Endothelial cell of umbilical vein (primary cell): ENCODE measurements around the gene TESMIN. TPM values are rescaled to one million over a fixed set of nuclear protein-coding genes. Genes with fewer than 3 reads are reported as not detected.

Source experiments
- BruUV-seq: library from RNA; stranded (reverse); fragments of 400-500 nt; replicated peaks from 2 replicates; lab custom pipeline; 2021; lab: Mats Ljungman, UMichigan
- CTCF ChIA-PET: fragments of 300-600, 350-600 bp; sonication (Branson Sonifier 250); formaldehyde crosslinking; loops from one replicate; lab custom pipeline; 2021; ENCODE audit warnings: antibody characterized with exemption, inconsistent platforms; lab: Charles Lee
- POLR2A ChIA-PET: fragments of 300-600, 350-600 bp; sonication (Branson Sonifier 250); formaldehyde crosslinking; loops from one replicate; lab custom pipeline; 2021; ENCODE audit warnings: antibody characterized with exemption, inconsistent platforms; lab: Charles Lee
- DNase-seq: peaks from one replicate; pipeline ENCODE4 v3.0.0-alpha.2; 2011; ENCODE audit warnings: low read depth, low spot score
- FAIRE-seq: peaks from 2 replicates; lab custom pipeline; 2011; peaks lifted over from hg19 to GRCh38; lab: Jason Lieb, UNC
- H2AFZ ChIP-seq: 2 replicates; pipeline ENCODE4 v1.6.0; 2012; ENCODE audit warnings: low read depth, low read length, control low read depth, inconsistent platforms
- H3K27ac ChIP-seq: 2 replicates; pipeline ENCODE4 v1.5.1; 2011; ENCODE audit warnings: low read depth, mild to moderate bottlenecking, control low read depth, low read length, moderate library complexity; ENCODE audit not compliant: insufficient read depth
- H3K27me3 ChIP-seq, 2 experiments: 2 replicates each; pipeline versions ENCODE4 v1.6.0 to v1.6.1; 2011; ENCODE audit warnings: low read length in 2 of 2, mixed read lengths in 1 of 2; ENCODE audit not compliant: control insufficient read depth in 2 of 2, insufficient read depth in 2 of 2
- H3K36me3 ChIP-seq, 2 experiments: 2 replicates in 1 of 2; 3 replicates in 1 of 2; pipeline ENCODE4 v1.5.1; 2011; ENCODE audit warnings: low read length in 2 of 2, mild to moderate bottlenecking in 1 of 2, moderate library complexity in 1 of 2; ENCODE audit not compliant: control insufficient read depth in 2 of 2, insufficient read depth in 2 of 2; ENCODE audit errors: extremely low read depth in 1 of 2
- H3K4me1 ChIP-seq: 3 replicates; pipeline ENCODE4 v1.5.1; 2011; ENCODE audit warnings: mild to moderate bottlenecking, low read length; ENCODE audit not compliant: control insufficient read depth, insufficient read depth; ENCODE audit errors: extremely low read depth
- H3K4me2 ChIP-seq: 2 replicates; pipeline ENCODE4 v1.6.1; 2011; ENCODE audit warnings: low read length, control low read depth, mixed read lengths; ENCODE audit not compliant: insufficient read depth
- H3K4me3 ChIP-seq, 3 experiments: fragments of 200-600 bp in 1 of 3; sonication (generic), shearing (Covaris generic) in 1 of 3; replicated peaks in 1 of 3; 2 replicates each; pipeline ENCODE4 v1.5.1; 2011 to 2016; ENCODE audit warnings: control low read depth in 3 of 3, low read length in 3 of 3, mild to moderate bottlenecking in 2 of 3, inconsistent platforms in 1 of 3, low read depth in 1 of 3, moderate library complexity in 1 of 3; ENCODE audit not compliant: insufficient read depth in 1 of 3
- H3K79me2 ChIP-seq: 2 replicates; pipeline ENCODE4 v1.6.0; 2012; ENCODE audit warnings: low read length, inconsistent platforms; ENCODE audit not compliant: control insufficient read depth, insufficient read depth
- H3K9ac ChIP-seq: replicated peaks from 2 replicates; pipeline ENCODE3; 2011; ENCODE audit warnings: low read length, control low read depth; ENCODE audit not compliant: insufficient read depth; ENCODE audit errors: extremely low read depth
- H3K9me1 ChIP-seq: replicated peaks from 3 replicates; pipeline ENCODE4 v1.6.0; 2011; ENCODE audit warnings: mild to moderate bottlenecking, low read length; ENCODE audit not compliant: control insufficient read depth, insufficient read depth; ENCODE audit errors: extremely low read depth
- H3K9me3 ChIP-seq: replicated peaks from 2 replicates; pipeline ENCODE4 v1.5.1; 2012; ENCODE audit warnings: low read length, inconsistent platforms; ENCODE audit not compliant: control insufficient read depth, insufficient read depth
- H4K20me1 ChIP-seq: replicated peaks from 2 replicates; pipeline ENCODE3; 2011; ENCODE audit warnings: mild to moderate bottlenecking, low read length; ENCODE audit not compliant: control insufficient read depth, insufficient read depth; ENCODE audit errors: extremely low read depth
- EZH2 ChIP-seq: IDR thresholded peaks from 2 replicates; pipeline ENCODE4 v1.6.1; 2012; ENCODE audit warnings: borderline replicate concordance, low read depth, mild to moderate bottlenecking, moderate library complexity, low read length, inconsistent platforms; ENCODE audit not compliant: severe bottlenecking
- FOS ChIP-seq: IDR thresholded peaks from 2 replicates; pipeline ENCODE4 v1.6.1; 2011; ENCODE audit warnings: mild to moderate bottlenecking, low read length, moderate library complexity, borderline replicate concordance; ENCODE audit not compliant: insufficient read depth
- JUN ChIP-seq: IDR thresholded peaks from 2 replicates; pipeline ENCODE4 v1.6.1; 2011; ENCODE audit warnings: borderline replicate concordance, low read depth; ENCODE audit not compliant: insufficient read length, insufficient read depth
- MAX ChIP-seq: IDR thresholded peaks from 2 replicates; pipeline ENCODE4 v1.6.1; 2011; ENCODE audit not compliant: insufficient read depth, insufficient read length
- MYC ChIP-seq: IDR thresholded peaks from one replicate; pipeline ENCODE4 v1.6.1; 2011; ENCODE audit warnings: mild to moderate bottlenecking, low read depth, low read length
- POLR2A ChIP-seq: IDR thresholded peaks from 2 replicates; pipeline ENCODE4 v1.6.1; 2012; ENCODE audit warnings: low read depth, mild to moderate bottlenecking, control low read depth, low read length
- POLR2AphosphoS5 ChIP-seq: IDR thresholded peaks from 2 replicates; pipeline ENCODE4 v1.6.1; 2012; ENCODE audit warnings: low read depth, mild to moderate bottlenecking, control low read depth, low read length, moderate library complexity; ENCODE audit not compliant: insufficient read depth
- dilution Hi-C: fragments of 300-500 bp; cut with MboI; formaldehyde crosslinking; loops from one replicate; pipeline ENCODE4 v1.15.0; 2019; ENCODE audit warnings: low sequenced_read_pairs; ENCODE audit not compliant: extremely low pct_ligation_motif_present
- intact Hi-C: fragments of 100-400 bp; cut with micrococcal nuclease; formaldehyde crosslinking; loops from one replicate; pipeline ENCODE4 v1.10.0; 2022
- polyA plus RNA-seq, 4 experiments: library from polyadenylated mRNA; depleted of rRNA in 3 of 4; stranded (reverse) in 3 of 4; unstranded in 1 of 4; fragments of >200 nt; gene quantifications; 2 replicates each; pipeline versions ENCODE4 v1.2.1 to v1.2.3, GENCODE V29; 2011 to 2012; ENCODE audit warnings: missing spikeins in 1 of 4
- total RNA-seq: library from RNA; stranded (reverse); gene quantifications from 2 replicates; pipeline ENCODE4 v1.2.3, GENCODE V29; 2021
- TF ChIP-seq, protein P1 (sequence below), 2 donors: IDR thresholded peaks; 1 replicate in 1 of 2; 2 replicates in 1 of 2; pipeline ENCODE4 v1.5.1; 2011; ENCODE audit warnings: low read length in 2 of 2, mild to moderate bottlenecking in 2 of 2, moderate library complexity in 2 of 2, control low read depth in 1 of 2, inconsistent platforms in 1 of 2, low read depth in 1 of 2; ENCODE audit not compliant: insufficient read depth in 1 of 2; ENCODE audit errors: extremely low read depth in 1 of 2

Gene TESMIN
- total and polyA plus RNA-seq, 2 donors (not counting 3 experiments of a cell fraction or from before 2014, with no cell fraction given): 1.7 to 6.1 TPM

GRCh38 chr11:68661014-68661413, 90.3 kb downstream of the TESMIN start:
- dilution Hi-C loops (no loop called here), intact Hi-C loops (no loop called here)
- no peak for DNase-seq
- peaks cover 4% of the 10 kb centered on the region for H3K4me1 ChIP-seq
- POLR2A ChIA-PET: no interaction called here
- no peaks in the 10 kb centered on the region for H3K36me3 ChIP-seq
- no peak overlapping the region for H3K4me2 ChIP-seq
- H3K27me3 ChIP-seq: no peaks in the 10 kb centered on the region
- no peak overlapping the region for H3K4me3 ChIP-seq
- no peak for TF ChIP-seq JUN
- no peak for TF ChIP-seq POLR2AphosphoS5
- TF ChIP-seq EZH2: no peak
- TF ChIP-seq, protein P1, sequence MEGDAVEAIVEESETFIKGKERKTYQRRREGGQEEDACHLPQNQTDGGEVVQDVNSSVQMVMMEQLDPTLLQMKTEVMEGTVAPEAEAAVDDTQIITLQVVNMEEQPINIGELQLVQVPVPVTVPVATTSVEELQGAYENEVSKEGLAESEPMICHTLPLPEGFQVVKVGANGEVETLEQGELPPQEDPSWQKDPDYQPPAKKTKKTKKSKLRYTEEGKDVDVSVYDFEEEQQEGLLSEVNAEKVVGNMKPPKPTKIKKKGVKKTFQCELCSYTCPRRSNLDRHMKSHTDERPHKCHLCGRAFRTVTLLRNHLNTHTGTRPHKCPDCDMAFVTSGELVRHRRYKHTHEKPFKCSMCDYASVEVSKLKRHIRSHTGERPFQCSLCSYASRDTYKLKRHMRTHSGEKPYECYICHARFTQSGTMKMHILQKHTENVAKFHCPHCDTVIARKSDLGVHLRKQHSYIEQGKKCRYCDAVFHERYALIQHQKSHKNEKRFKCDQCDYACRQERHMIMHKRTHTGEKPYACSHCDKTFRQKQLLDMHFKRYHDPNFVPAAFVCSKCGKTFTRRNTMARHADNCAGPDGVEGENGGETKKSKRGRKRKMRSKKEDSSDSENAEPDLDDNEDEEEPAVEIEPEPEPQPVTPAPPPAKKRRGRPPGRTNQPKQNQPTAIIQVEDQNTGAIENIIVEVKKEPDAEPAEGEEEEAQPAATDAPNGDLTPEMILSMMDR (IDR thresholded peaks at IDR 0.05; ENCODE audit: extremely low read depth in 1 of 2, insufficient read depth in 1 of 2, low read depth in 1 of 2, low read length in 2 of 2): no peak
- TF ChIP-seq FOS: no peak
- no peak for TF ChIP-seq MAX
- TF ChIP-seq POLR2A: no peak
- no peak for TF ChIP-seq MYC
- H3K79me2 ChIP-seq: no peaks in the 10 kb centered on the region
- no peaks in the 10 kb centered on the region for H4K20me1 ChIP-seq
- BruUV-seq: no TSS peak
- no peak for FAIRE-seq
- H3K27ac ChIP-seq: no peak overlapping the region
- no peak overlapping the region for H3K9ac ChIP-seq
- H3K9me3 ChIP-seq: no peaks in the 10 kb centered on the region
- CTCF ChIA-PET: no interaction called here
- no peak overlapping the region for H2AFZ ChIP-seq
- no peaks in the 10 kb centered on the region for H3K9me1 ChIP-seq
